Small intestine (tissue), 7 donors: Measurements from ENCODE around the gene ERC1. TPM values are rescaled to one million over a fixed set of nuclear protein-coding genes. Genes with fewer than 3 reads are reported as not detected.

Experiments
- DNase-seq, 2 donors: peaks; one replicate each; pipeline versions ENCODE4 v3.0.0 to v3.0.0-alpha.2; 2013
- FAIRE-seq: peaks from 2 replicates; lab custom pipeline; 2012; peaks lifted over from hg19 to GRCh38; lab: Jason Lieb, UNC
- H3K27ac ChIP-seq, 3 donors: one replicate each; pipeline ENCODE4 v1.5.1; 2013; ENCODE audit warnings: low read length in 2 of 3, mild to moderate bottlenecking in 2 of 3, control low read depth in 1 of 3, inconsistent platforms in 1 of 3, low read depth in 1 of 3, moderate library complexity in 1 of 3
- H3K27me3 ChIP-seq, 3 donors: one replicate each; pipeline ENCODE4 v1.6.1; 2013; ENCODE audit warnings: low read length in 3 of 3, inconsistent platforms in 1 of 3; ENCODE audit not compliant: control insufficient read depth in 3 of 3, insufficient read depth in 3 of 3
- H3K36me3 ChIP-seq, 3 donors: one replicate each; pipeline ENCODE4 v1.6.1; 2013; ENCODE audit warnings: low read length in 3 of 3, inconsistent platforms in 1 of 3, low read depth in 1 of 3, mild to moderate bottlenecking in 1 of 3, moderate library complexity in 1 of 3; ENCODE audit not compliant: control insufficient read depth in 3 of 3, insufficient read depth in 2 of 3
- H3K4me1 ChIP-seq, 3 donors: one replicate each; pipeline ENCODE4 v1.6.1; 2013; ENCODE audit warnings: low read length in 2 of 3, inconsistent platforms in 1 of 3, low read depth in 1 of 3, mild to moderate bottlenecking in 1 of 3, moderate library complexity in 1 of 3; ENCODE audit not compliant: control insufficient read depth in 3 of 3, insufficient read depth in 2 of 3
- H3K4me3 ChIP-seq, 3 donors: one replicate each; pipeline ENCODE4 v1.5.1; 2013; ENCODE audit warnings: low read length in 3 of 3, control low read depth in 1 of 3, inconsistent platforms in 1 of 3, low read depth in 1 of 3, mild to moderate bottlenecking in 1 of 3, moderate library complexity in 1 of 3
- H3K9me3 ChIP-seq, 2 donors: one replicate each; pipeline ENCODE4 v1.6.1; 2013; ENCODE audit warnings: low read depth in 1 of 2, low read length in 1 of 2; ENCODE audit not compliant: control insufficient read depth in 2 of 2, insufficient read depth in 1 of 2
- WGBS, 3 donors: extraction: QIAGEN DNeasy Blood & Tissue Kit; methylation state at CpG; one replicate each; pipeline ENCODE4 v1.1.7; 2013; 5-methylcytosine and 5-hydroxymethylcytosine counted together
- polyA plus RNA-seq, 4 donors: library from polyadenylated mRNA; stranded (reverse) in 3 of 4; unstranded in 1 of 4; fragments of 200-250 nt in 3 of 4; fragments of 120-200 nt in 1 of 4; gene quantifications; one replicate each; pipeline versions ENCODE4 v1.2.1 to v1.2.3, GENCODE V29; 2013
- donor health status: healthy with polysubstance abuse.
- donor health status: control.
- donor health status: control.
- donor health status: Bipolar disorder and iron deficiency.
- donor health status: healthy.

The ERC1 gene
- polyA plus RNA-seq, 4 donors = 1.8 to 16.7 (median 6.1) TPM

- no peak for DNase-seq
- no peak overlapping the region for H3K27ac ChIP-seq
- no peaks in the 10 kb centered on the region for H3K36me3 ChIP-seq
- FAIRE-seq = no peak
- no peaks in the 10 kb centered on the region for H3K27me3 ChIP-seq
- H3K4me3 ChIP-seq = no peak overlapping the region
- H3K9me3 ChIP-seq = no peaks in the 10 kb centered on the region
- 97 to 100% (median 98%) methylated on average over 3 of the region's 3 CpGs for WGBS, 3 donors
- no peaks in the 10 kb centered on the region for H3K4me1 ChIP-seq
Observed at GRCh38 chr12:1401891-1402290, 410.9 kb downstream of the ERC1 start.

DNA sequence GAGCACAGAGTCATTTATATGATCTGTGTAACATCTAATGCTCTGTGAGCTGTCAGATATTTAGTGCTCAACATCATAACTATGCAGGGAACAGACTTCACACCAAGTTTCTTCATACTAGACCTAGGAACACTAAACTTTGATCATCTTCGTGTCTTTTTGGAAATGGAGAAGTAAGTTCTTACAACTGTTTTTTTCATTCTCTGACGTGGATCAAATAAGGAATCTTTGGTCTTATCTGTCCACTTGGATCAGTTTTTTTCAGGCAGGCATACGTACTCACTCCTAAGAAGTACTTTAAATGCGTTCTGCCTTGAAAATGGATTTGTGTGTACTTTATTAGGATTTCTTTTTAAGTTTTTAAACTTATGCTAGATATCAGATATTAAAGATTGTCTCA is 412.4 kb downstream of the ERC1 start:
- H3K27me3 ChIP-seq = no peaks in the 10 kb centered on the region
- H3K4me1 ChIP-seq = no peaks in the 10 kb centered on the region
- no peak overlapping the region for H3K27ac ChIP-seq
- H3K9me3 ChIP-seq = no peaks in the 10 kb centered on the region
- no peak overlapping the region for H3K4me3 ChIP-seq
- no peak for FAIRE-seq
- DNase-seq = no peak
- H3K36me3 ChIP-seq = no peaks in the 10 kb centered on the region
- WGBS, 3 donors = 85 to 94% (median 91%) methylated on average over 4 of the region's 4 CpGs

GRCh38 chr12:1405619-1406018 is 414.6 kb downstream of the ERC1 start:
- WGBS, 3 donors = 94 to 98% (median 97%) methylated on average over 5 of the region's 5 CpGs
- no peak for FAIRE-seq

DNA sequence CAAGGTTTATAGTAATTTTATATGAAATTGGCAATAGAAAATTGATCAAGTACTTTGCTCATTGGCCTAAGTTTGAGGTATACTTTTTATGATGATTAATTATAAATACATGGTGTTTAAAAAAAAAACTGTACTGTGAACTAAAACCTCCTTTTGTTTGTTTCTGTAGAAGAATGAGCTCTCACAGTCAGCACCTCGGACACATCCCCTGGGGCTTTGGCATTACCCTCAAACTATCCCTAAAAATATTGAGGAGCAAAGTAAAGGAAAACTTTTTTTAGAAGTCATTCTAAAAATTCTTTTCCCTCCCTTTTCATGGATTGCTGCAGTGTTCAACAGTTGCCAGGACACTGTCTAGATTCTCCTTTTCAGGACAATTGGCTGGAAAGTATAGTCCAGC is 419.8 kb downstream of the ERC1 start:
- H3K27me3 ChIP-seq = no peaks in the 10 kb centered on the region
- H3K27ac ChIP-seq = no peak overlapping the region
- WGBS, 3 donors = 90 to 100% (median 93%) methylated on average over 1 of the region's 1 CpG
- no peak overlapping the region for H3K4me3 ChIP-seq
- FAIRE-seq (no peak), DNase-seq (no peak)
- no peaks in the 10 kb centered on the region for H3K9me3 ChIP-seq
- H3K4me1 ChIP-seq = no peaks in the 10 kb centered on the region
- H3K36me3 ChIP-seq = peaks cover 0 to 5% (median 2%) of the 10 kb centered on the region in 3 donors

More at GRCh38 chr12:1405619-1406018, 414.6 kb downstream of the ERC1 start:
- Histone ChIP-seq H3K27me3 (no peaks in the 10 kb centered on the region), H3K4me1 (no peaks in the 10 kb centered on the region), H3K36me3 (peaks cover 0 to 2% (median 0%) of the 10 kb centered on the region in 3 donors), H3K4me3 (no peak overlapping the region), H3K27ac (no peak overlapping the region), H3K9me3 (no peaks in the 10 kb centered on the region)
- no peak for DNase-seq

DNA sequence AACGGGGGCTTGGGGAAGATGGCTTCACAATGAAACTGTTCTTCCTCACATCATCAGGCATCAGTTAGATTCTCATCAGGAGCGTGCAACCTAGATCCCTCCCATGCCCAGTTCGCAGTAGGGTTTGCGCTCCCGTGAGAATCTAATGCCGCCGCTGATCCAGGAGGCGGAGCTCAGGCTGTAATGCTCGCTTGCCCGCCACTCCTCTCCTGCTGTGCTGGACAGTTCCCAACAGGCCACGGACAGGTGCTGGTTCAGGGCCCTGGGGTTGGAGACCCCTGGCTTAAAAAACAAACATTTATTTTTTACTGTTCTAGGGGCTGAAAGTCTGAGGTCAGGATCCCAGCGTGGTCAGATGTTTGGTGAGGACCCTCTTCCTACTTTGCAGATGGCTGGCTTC is 422.9 kb downstream of the ERC1 start:
- no peak overlapping the region for H3K4me3 ChIP-seq
- FAIRE-seq (no peak), DNase-seq (no peak)
- H3K27me3 ChIP-seq = no peaks in the 10 kb centered on the region
- H3K4me1 ChIP-seq = no peaks in the 10 kb centered on the region
- no peaks in the 10 kb centered on the region for H3K9me3 ChIP-seq
- peaks cover 0 to 8% (median 2%) of the 10 kb centered on the region in 3 donors for H3K36me3 ChIP-seq
- no peak overlapping the region for H3K27ac ChIP-seq
- 94 to 98% (median 98%) methylated on average over 11 to 12 of the region's 12 CpGs for WGBS, 3 donors

DNA sequence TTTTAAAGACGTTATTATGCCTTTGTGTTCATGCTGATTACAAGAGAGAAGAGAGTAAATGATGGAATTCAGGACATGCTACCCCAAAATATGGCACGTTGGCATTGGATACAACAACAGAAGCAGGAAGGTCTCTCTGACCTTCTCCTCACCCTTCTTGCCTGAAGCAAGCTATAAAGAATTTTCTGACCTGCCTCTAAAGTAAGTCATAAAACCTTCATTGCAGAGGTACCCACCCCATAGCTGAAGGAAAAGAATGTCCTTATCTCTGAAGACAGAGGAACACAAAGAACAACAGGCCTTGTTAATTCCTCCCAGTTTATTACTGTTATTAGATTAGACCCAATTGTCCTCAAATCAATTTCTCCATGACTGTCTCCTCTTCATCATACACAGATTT is 427.1 kb downstream of the ERC1 start:
- Histone ChIP-seq H3K36me3 (peaks cover 0 to 8% (median 2%) of the 10 kb centered on the region in 3 donors), H3K27ac (no peak overlapping the region), H3K27me3 (no peaks in the 10 kb centered on the region), H3K4me3 (no peak overlapping the region), H3K4me1 (no peaks in the 10 kb centered on the region), H3K9me3 (peaks cover 2 to 19% of the 10 kb centered on the region in 2 donors)
- FAIRE-seq (no peak), DNase-seq (peak; percentile 22 to 30)
- 29 to 66% (median 57%) methylated on average over 2 of the region's 2 CpGs for whole genome bisulfite sequencing, 3 donors

DNA sequence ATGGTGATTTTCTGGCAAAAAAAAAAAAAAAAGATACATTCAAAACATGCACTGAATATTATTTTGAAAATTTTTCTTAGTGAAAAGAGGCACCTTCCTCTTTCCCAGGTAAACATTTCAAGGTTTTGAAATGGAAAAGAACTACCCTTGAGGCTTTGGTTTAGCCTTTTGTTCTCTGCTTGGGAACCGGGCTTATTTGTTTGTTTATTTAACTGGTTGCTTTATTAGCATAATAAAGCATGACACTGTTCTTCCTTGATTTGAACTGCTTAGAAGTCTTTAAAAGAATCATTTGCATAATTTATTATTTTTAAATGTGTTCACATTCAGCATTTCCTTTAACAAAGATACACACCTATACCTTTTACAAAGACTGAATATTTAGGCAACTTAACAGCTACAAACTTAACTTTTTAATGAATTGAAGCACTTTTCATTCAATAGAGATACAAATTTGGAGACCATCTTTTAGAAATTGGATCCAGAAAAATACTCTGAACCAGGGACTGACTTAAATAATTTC is 428.9 kb downstream of the ERC1 start:
- no peak overlapping the region for H3K4me3 ChIP-seq
- H3K27me3 ChIP-seq = no peaks in the 10 kb centered on the region
- no peak for DNase-seq
- WGBS, 3 donors = 88 to 94% (median 88%) methylated on average over 1 of the region's 1 CpG
- H3K9me3 ChIP-seq = peaks cover 2 to 19% of the 10 kb centered on the region in 2 donors
- FAIRE-seq = no peak
- H3K4me1 ChIP-seq = no peaks in the 10 kb centered on the region
- no peak overlapping the region for H3K27ac ChIP-seq
- H3K36me3 ChIP-seq = peaks cover 0 to 3% (median 2%) of the 10 kb centered on the region in 3 donors

DNA sequence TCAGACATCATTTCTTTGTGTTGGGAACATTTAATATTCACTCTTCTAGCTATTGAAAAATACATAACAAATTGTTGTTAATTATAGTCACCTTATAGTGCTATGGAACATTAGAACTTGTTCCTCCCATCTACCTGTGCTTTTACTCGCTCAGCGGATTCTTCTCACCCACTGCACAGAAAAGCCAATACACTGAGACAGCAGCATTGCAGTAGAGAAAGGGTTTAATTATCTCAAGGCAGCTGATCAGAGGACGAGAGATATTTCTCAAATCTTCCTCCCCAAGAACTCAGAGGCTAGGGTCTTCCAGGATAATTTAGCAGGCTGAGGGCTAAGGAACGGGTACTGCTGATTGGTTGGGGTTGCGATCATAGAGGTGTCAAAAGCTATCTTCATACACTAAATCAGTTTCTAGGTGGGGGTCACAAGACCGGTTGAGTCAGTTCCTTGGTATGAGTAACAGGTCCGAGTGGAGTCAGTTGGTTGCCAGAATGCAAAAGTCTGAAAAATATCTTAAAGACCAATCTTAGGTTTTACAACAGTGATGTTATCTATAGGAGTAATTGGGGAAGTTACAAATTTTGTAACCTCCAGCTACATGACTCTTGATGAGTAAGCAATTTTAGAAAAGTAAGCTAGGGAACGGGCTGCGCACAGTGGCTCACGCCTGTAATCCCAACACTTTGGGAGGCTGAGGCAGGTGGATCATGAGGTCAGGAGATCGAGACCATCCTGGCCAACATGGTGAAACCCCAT is 430.2 kb downstream of the ERC1 start:
- DNase-seq (no peak), FAIRE-seq (no peak)

More for the DNA sequence above, 430.2 kb downstream of the ERC1 start:
- Histone ChIP-seq H3K4me1 (no peaks in the 10 kb centered on the region), H3K27ac (no peak overlapping the region), H3K9me3 (peaks cover 2 to 19% of the 10 kb centered on the region in 2 donors), H3K27me3 (no peaks in the 10 kb centered on the region), H3K4me3 (no peak overlapping the region), H3K36me3 (peaks cover 0 to 3% (median 2%) of the 10 kb centered on the region in 3 donors)
- WGBS, 3 donors = 94 to 96% (median 95%) methylated on average over 11 of the region's 11 CpGs
